ENCODE results near the gene PTGES3L.

PTGES3L gene

GRCh38 chr17:42979511-42980273 is at the start of gene PTGES3L:
PTGES3L (minus strand) TSS chr17:42980080; CDS start chr17:42980053, 27 bp downstream.
- DNase-seq (ENCODE audit: low spot score) = no peak

- no peak for DNase-seq (ENCODE audit: low spot score)
Measured at GRCh38 chr17:43028221-43028861, 48.5 kb upstream of the PTGES3L start.

- no peak for DNase-seq (ENCODE audit: low spot score)
Measured at GRCh38 chr17:43027091-43028032, 47.5 kb upstream of the PTGES3L start.

- no peak for DNase-seq (ENCODE audit: low spot score)
Measured at GRCh38 chr17:43026595-43026994, 46.7 kb upstream of the PTGES3L start.

- DNase-seq (ENCODE audit: low spot score) = no peak
Measured at GRCh38 chr17:43025766-43026537, 46.1 kb upstream of the PTGES3L start.

- no peak for DNase-seq (ENCODE audit: low spot score)
Measured at GRCh38 chr17:43025290-43025657, 45.4 kb upstream of the PTGES3L start.

GRCh38 chr17:43024407-43025289 is 44.8 kb upstream of the PTGES3L start, which contains the start of gene RND2:
RND2 (plus strand) TSS chr17:43025231; CDS start chr17:43025348, 117 bp downstream.
- peak; percentile 71 for DNase-seq (ENCODE audit: low spot score)

- DNase-seq (ENCODE audit: low spot score) = peak; percentile 56
Measured at GRCh38 chr17:43021741-43022512, 42.0 kb upstream of the PTGES3L start, which contains the start of gene VAT1. VAT1 (minus strand) TSS chr17:43022385; CDS start chr17:43022322, 63 bp downstream.

- DNase-seq (ENCODE audit: low spot score) = no peak
Measured at GRCh38 chr17:43020789-43021740, 41.2 kb upstream of the PTGES3L start.

GRCh38 chr17:43020030-43020621 is 40.2 kb upstream of the PTGES3L start:
- DNase-seq (ENCODE audit: low spot score) = no peak

GRCh38 chr17:43019418-43019817 is 39.5 kb upstream of the PTGES3L start:
- no peak for DNase-seq (ENCODE audit: low spot score)

- DNase-seq (ENCODE audit: low spot score) = no peak
Measured at GRCh38 chr17:43018932-43019331, 39.1 kb upstream of the PTGES3L start.

GRCh38 chr17:43018008-43018853 is 38.4 kb upstream of the PTGES3L start:
- DNase-seq (ENCODE audit: low spot score) = no peak

- DNase-seq (ENCODE audit: low spot score) = no peak
Measured at GRCh38 chr17:43016216-43016615, 36.3 kb upstream of the PTGES3L start.

GRCh38 chr17:43015579-43015978 is 35.7 kb upstream of the PTGES3L start:
- no peak for DNase-seq (ENCODE audit: low spot score)

GRCh38 chr17:43014649-43015542 is 35.0 kb upstream of the PTGES3L start:
- DNase-seq (ENCODE audit: low spot score) = no peak
